Activated naive CD4-positive, alpha-beta T cell treated with anti-CD3 and anti-CD28 coated beads, Interleukin-2, amount 50 U/mL, for 72 hours (primary cell): ENCODE measurements around the gene HRH4. TPM values are rescaled to one million over a fixed set of nuclear protein-coding genes. Genes with fewer than 3 reads are reported as not detected.

Experiments
- ATAC-seq, 2 donors: fragments of 150-1000 bp; cut with Tn5 transposase; 2 replicates each; pipeline ENCODE4 v1.10.0; 2021; ENCODE audit warnings: mild to moderate bottlenecking in 2 of 2, moderate library complexity in 2 of 2
- DNase-seq, 2 donors: peaks; one replicate each; pipeline ENCODE4 v3.0.0; 2021 to 2022; ENCODE audit warnings: low spot score in 2 of 2
- H3K27ac Mint-ChIP-seq, 2 donors: one replicate each; pipeline ENCODE4 v1.8.0; 2022; ENCODE audit warnings: mild to moderate bottlenecking in 2 of 2, mixed read lengths in 2 of 2
- H3K36me3 Mint-ChIP-seq, 2 donors: one replicate each; pipeline ENCODE4 v1.8.0; 2022; ENCODE audit warnings: mixed read lengths in 2 of 2
- H3K9me3 Mint-ChIP-seq, 2 donors: one replicate each; pipeline ENCODE4 v1.8.0; 2022; ENCODE audit warnings: mixed read lengths in 2 of 2
- total RNA-seq, 2 donors: library from RNA; stranded (reverse); gene quantifications; one replicate each; pipeline ENCODE4 v1.2.3, GENCODE V29; 2022

Gene HRH4
- total RNA-seq, 2 donors from 2014 or later, result not detected

DNA sequence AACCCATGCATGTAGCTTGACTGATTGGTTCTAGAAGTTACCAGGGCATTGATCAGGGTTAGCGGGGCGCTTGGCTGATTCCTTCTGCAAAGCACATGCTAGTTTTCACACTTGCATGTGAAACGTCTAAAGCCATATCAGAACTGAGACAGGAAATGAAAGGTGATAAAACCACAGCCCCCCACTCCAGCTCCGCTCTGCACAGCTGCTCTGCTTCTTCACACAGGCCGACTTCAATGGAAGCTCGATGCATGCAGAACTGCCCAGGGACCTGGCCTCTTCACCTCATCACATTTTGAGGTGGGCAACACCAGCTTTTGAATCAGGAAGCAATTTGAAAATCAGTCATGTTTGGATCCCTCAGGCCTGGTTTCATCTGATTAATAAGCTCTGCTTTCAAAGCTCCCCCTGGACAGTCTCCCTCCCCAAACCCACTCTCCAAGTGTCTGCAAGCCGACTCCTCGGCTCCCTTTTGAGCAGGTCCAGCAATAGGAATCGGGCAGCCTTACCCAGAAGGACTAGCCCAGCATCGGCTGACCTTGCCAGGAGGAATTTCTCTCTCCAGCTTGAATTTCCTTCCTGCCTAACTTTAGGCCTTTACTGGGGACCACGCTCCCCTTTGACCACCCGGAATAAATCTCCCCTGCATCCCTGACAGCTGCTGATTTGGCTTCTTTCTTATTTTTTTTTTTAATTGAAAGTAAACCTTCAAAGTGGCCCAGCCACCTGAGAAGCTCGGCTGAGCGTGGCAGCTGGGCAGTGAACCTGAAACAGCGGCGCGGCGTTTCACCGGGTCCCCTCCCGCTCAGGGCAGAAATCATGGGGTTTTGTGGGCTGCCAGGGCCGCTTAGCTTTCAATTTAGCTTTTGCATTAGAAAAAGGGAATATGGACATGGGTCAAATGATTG lies 31.7 kb downstream of the HRH4 start:
- peak in 1 of 2 donors; percentile 80 for ATAC-seq

DNA sequence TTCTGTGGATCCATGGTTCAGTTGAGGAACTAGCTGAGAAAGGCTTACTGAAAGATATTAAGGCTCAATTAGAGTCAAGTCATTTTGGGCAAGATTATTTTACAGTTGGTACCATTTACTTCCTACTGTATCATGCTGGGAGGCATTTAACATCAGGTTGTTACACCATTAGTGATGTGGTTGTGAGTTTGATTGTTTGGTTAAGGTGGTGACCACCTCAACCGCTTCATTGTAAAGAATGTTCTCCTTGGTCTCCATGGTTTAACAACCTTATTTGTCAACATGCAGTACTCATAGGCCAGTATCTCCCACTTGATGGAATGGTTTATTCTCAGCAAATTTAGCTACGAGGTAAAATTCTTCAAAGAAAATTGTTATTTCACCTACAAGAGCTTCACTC lies 34.1 kb downstream of the HRH4 start:
- no peaks in the 10 kb centered on the region for H3K9me3 Mint-ChIP-seq
- H3K36me3 Mint-ChIP-seq, result no peaks in the 10 kb centered on the region
- DNase-seq, result no peak
- ATAC-seq, result no peak
- H3K27ac Mint-ChIP-seq, result no peak overlapping the region

More for the DNA sequence above, 31.7 kb downstream of the HRH4 start:
- H3K27ac Mint-ChIP-seq, result no peak overlapping the region
- no peaks in the 10 kb centered on the region for H3K9me3 Mint-ChIP-seq
- peak in 1 of 2 donors; percentile 10 for DNase-seq
- H3K36me3 Mint-ChIP-seq, result no peaks in the 10 kb centered on the region

DNA sequence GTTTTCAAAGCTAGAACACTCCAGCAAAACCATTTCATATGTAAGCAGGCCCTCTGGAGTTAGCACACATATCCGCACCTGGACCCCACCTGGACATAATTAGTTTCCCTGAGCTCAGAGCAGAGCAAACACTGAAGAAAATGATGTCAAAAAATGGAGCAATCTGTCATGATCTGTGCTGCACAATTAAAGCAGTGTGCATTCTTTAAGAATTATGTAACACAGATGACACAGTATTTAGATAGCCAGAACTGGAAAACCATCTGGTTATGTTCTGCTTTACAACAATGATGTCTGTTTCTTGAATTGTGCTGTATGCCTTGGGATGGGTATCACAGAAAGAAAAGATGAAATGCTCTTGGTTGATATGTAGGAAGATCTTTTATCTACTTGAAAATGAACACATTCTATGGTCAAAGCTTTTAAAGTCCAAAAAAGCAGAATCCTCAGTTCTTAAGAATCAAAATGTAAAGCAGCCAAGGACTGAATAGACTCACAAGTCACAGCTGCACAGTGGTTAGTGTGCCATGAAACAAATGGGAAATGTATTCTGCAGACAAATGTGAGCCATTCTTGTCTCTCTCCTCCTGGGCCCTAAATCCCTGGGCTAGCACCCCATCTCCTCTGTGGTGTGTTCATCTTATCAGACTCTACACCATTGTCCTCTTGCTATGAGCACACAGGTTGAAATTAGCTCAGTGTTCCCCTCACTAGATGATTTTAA lies 36.8 kb downstream of the HRH4 start:
- no peaks in the 10 kb centered on the region for H3K36me3 Mint-ChIP-seq
- H3K9me3 Mint-ChIP-seq, result no peaks in the 10 kb centered on the region
- H3K27ac Mint-ChIP-seq, result no peak overlapping the region
- ATAC-seq (no peak), DNase-seq (no peak)

GRCh38 chr18:24499814-24500213 lies 39.4 kb downstream of the HRH4 start:
- no peaks in the 10 kb centered on the region for H3K36me3 Mint-ChIP-seq
- no peak for DNase-seq
- no peaks in the 10 kb centered on the region for H3K9me3 Mint-ChIP-seq
- no peak overlapping the region for H3K27ac Mint-ChIP-seq
- no peak for ATAC-seq

GRCh38 chr18:24500217-24500616 lies 39.8 kb downstream of the HRH4 start:
- DNase-seq (no peak), ATAC-seq (no peak)
- no peaks in the 10 kb centered on the region for H3K9me3 Mint-ChIP-seq
- H3K36me3 Mint-ChIP-seq, result no peaks in the 10 kb centered on the region
- no peak overlapping the region for H3K27ac Mint-ChIP-seq

- DNase-seq (no peak), ATAC-seq (no peak)
- Mint-ChIP-seq H3K36me3 (no peaks in the 10 kb centered on the region), H3K9me3 (no peaks in the 10 kb centered on the region), H3K27ac (no peak overlapping the region)
Measured at GRCh38 chr18:24500766-24501165, 40.3 kb downstream of the HRH4 start.

DNA sequence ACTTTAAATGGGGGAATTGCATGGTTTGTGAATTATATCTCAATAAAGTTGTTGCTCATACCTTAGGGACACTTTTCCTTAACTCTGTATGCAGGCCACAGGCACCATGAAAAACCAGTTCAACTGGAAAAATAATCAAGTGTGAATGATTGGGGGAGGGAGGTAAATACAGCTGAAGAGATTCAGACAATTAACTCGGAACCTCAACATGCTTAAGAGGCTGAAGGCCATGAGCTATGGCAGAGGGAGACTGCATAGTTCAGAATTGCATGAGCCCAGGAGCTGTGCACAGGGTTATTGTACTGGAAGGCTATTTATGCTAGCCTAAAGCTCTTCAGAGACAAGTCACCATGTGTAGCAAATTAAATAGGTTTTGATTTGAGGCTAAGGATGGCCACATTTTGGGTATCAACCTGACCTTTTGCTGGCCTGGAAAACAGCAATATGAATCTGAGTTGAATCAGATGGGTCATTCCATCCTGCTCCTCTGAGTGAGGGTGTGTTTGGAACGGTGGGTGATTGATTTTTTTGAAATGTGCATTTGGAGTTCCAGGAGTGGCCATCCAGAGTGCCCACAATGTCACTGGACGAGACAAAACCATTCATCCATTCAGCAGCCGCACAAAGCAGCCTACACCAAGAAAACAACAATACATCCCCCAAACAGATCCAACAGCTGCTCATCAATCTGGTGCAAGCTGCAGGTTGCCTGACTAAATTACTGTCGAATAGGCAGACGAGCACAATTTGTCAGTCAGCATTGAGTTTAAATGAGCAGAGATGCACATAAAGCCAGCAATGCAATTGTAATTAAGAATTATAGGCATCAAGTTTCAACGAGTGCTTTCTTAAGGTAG lies 42.5 kb downstream of the HRH4 start:
- Mint-ChIP-seq H3K27ac (no peak overlapping the region), H3K36me3 (no peaks in the 10 kb centered on the region), H3K9me3 (no peaks in the 10 kb centered on the region)
- DNase-seq (no peak), ATAC-seq (no peak)

GRCh38 chr18:24504401-24504800 lies 44.0 kb downstream of the HRH4 start:
- no peaks in the 10 kb centered on the region for H3K9me3 Mint-ChIP-seq
- H3K27ac Mint-ChIP-seq, result no peak overlapping the region
- ATAC-seq, result no peak

GRCh38 chr18:24506175-24506574 lies 45.7 kb downstream of the HRH4 start:
- H3K9me3 Mint-ChIP-seq, result no peaks in the 10 kb centered on the region
- H3K36me3 Mint-ChIP-seq, result no peaks in the 10 kb centered on the region
- no peak overlapping the region for H3K27ac Mint-ChIP-seq
- DNase-seq (no peak), ATAC-seq (no peak)

More at GRCh38 chr18:24504401-24504800, 44.0 kb downstream of the HRH4 start:
- no peak for DNase-seq
- no peaks in the 10 kb centered on the region for H3K36me3 Mint-ChIP-seq

DNA sequence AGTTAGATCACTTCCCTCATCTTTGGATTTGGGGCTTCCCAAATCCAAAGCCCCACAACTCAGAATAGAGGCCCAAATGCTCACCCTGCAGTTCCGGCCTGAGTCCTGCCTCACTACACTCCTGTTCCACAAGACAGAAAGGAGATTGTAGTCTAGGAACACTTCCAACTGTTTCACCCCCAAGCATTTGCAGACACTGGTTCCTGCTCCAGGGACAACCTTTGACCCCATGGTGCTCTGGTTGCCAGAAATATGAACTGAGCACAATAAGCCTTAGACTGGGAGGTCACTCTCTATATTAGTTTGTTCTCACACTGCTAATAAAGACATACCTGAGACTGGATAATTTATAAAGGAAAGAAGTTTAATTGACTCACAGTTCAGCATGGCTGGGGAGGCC lies 49.0 kb downstream of the HRH4 start:
- H3K36me3 Mint-ChIP-seq, result no peaks in the 10 kb centered on the region

GRCh38 chr18:24514439-24514838 lies 54.0 kb downstream of the HRH4 start:
- peak; percentile 74 to 85 for ATAC-seq
- Mint-ChIP-seq H3K36me3 (no peaks in the 10 kb centered on the region), H3K27ac (no peak overlapping the region), H3K9me3 (no peaks in the 10 kb centered on the region)
- peak in 1 of 2 donors; percentile 19 for DNase-seq

More for the DNA sequence above, 49.0 kb downstream of the HRH4 start:
- DNase-seq, result no peak
- Mint-ChIP-seq H3K27ac (no peak overlapping the region), H3K9me3 (no peaks in the 10 kb centered on the region)
- ATAC-seq, result no peak

DNA sequence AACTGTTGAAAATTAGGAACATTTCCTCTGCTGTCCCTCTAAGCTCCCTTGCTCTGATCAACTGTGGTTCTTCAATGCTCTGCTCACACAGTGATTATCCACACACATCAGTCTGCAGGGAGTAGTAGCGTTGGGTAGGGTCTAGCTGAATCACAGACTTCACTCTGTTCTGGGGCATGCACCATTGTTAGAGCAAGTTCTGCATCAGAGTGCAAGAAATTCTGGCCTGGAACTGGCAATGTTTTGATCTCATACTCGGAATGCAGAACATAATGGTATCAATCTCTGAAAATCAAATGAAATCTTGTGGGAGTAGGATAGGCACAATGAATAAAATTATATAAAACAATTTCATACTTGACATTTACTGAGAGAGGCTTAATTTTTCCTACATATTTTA lies 55.3 kb downstream of the HRH4 start:
- Mint-ChIP-seq H3K27ac (no peak overlapping the region), H3K9me3 (no peaks in the 10 kb centered on the region), H3K36me3 (no peaks in the 10 kb centered on the region)
- ATAC-seq (no peak), DNase-seq (no peak)

GRCh38 chr18:24516261-24516660 lies 55.8 kb downstream of the HRH4 start:
- Mint-ChIP-seq H3K27ac (no peak overlapping the region), H3K9me3 (no peaks in the 10 kb centered on the region)
- no peak for DNase-seq

GRCh38 chr18:24517554-24517953 lies 57.1 kb downstream of the HRH4 start:
- ATAC-seq (no peak), DNase-seq (no peak)
- no peaks in the 10 kb centered on the region for H3K36me3 Mint-ChIP-seq
- no peaks in the 10 kb centered on the region for H3K9me3 Mint-ChIP-seq
- H3K27ac Mint-ChIP-seq, result no peak overlapping the region

More at GRCh38 chr18:24516261-24516660, 55.8 kb downstream of the HRH4 start:
- ATAC-seq, result no peak
- H3K36me3 Mint-ChIP-seq, result no peaks in the 10 kb centered on the region

GRCh38 chr18:24518596-24518995 lies 58.2 kb downstream of the HRH4 start:
- H3K9me3 Mint-ChIP-seq, result no peaks in the 10 kb centered on the region
- no peaks in the 10 kb centered on the region for H3K36me3 Mint-ChIP-seq
- no peak for ATAC-seq
- DNase-seq, result no peak
- H3K27ac Mint-ChIP-seq, result no peak overlapping the region
